Ovary (tissue), 9 donors: ENCODE data around the gene NOD1. TPM values are rescaled to one million over a fixed set of nuclear protein-coding genes. Genes with fewer than 3 reads are reported as not detected.

Source experiments
- DNase-seq, 5 donors: peaks; one replicate each; pipeline ENCODE4 v3.0.0-alpha.2; 2019 to 2020
- H3K27ac ChIP-seq, 2 donors: fragments of 200-600 bp; one replicate each; pipeline versions ENCODE4 v1.5.1 to v1.8.0; 2019 to 2022
- H3K27me3 ChIP-seq: fragments of 200-600 bp; one replicate; pipeline ENCODE4 v1.8.0; 2022
- H3K36me3 ChIP-seq: fragments of 200-600 bp; sonication (generic); one replicate; pipeline ENCODE4 v1.5.1; 2019
- H3K4me1 ChIP-seq: one replicate; pipeline ENCODE4 v1.8.1; 2013; ENCODE audit warnings: mild to moderate bottlenecking, moderate library complexity; ENCODE audit not compliant: insufficient read depth
- H3K4me3 ChIP-seq: fragments of 200-600 bp; sonication (generic); one replicate; pipeline ENCODE4 v1.5.1; 2017
- H3K9me3 ChIP-seq, 2 donors: fragments of 200-600 bp in 1 of 2; sonication (generic) in 1 of 2; one replicate each; pipeline versions ENCODE4 v1.5.1 to v1.8.1; 2013 to 2019; ENCODE audit warnings: mild to moderate bottlenecking in 1 of 2, moderate library complexity in 1 of 2
- CTCF ChIP-seq, 3 donors: fragments of 450-650 bp in 2 of 3; fragments of 200-600 bp in 1 of 3; IDR thresholded peaks; one replicate each; pipeline versions ENCODE4 v1.5.1 to v1.8.0; 2016 to 2022; ENCODE audit warnings: antibody characterized with exemption in 3 of 3, mild to moderate bottlenecking in 1 of 3
- EP300 ChIP-seq: sonication (generic); formaldehyde crosslinking; IDR thresholded peaks from one replicate; pipeline ENCODE4 v1.6.1; 2017; ENCODE audit warnings: antibody characterized with exemption
- POLR2A ChIP-seq: fragments of 450-650 bp; IDR thresholded peaks from one replicate; pipeline ENCODE4 v1.6.1; 2017; ENCODE audit warnings: antibody characterized with exemption, mild to moderate bottlenecking, moderate library complexity
- WGBS, 3 donors: extraction: QIAGEN DNeasy Blood & Tissue Kit in 1 of 3; methylation state at CpG; one replicate each; pipeline versions ENCODE4 v1.1.5 to v1.1.7; 2013 to 2017; 5-methylcytosine and 5-hydroxymethylcytosine counted together
- intact Hi-C, 4 donors: fragments of 100-400 bp; cut with DNase I; formaldehyde crosslinking; loops; one replicate each; pipeline versions ENCODE4 v1.11.0 to v1.15.1; 2022 to 2023
- polyA plus RNA-seq, 2 donors: library from polyadenylated mRNA; stranded (reverse); fragments of 200-250 nt in 1 of 2; fragments of 350-450 nt in 1 of 2; fragmentation: Illumina TruSeq in 1 of 2; extraction: RNeasy Lipid Tissue Mini Kit (QIAGEN cat#74804) in 1 of 2; gene quantifications; one replicate each; pipeline ENCODE4 v1.2.3, GENCODE V29; 2013 to 2014
- total RNA-seq, 7 donors: library from RNA; depleted of rRNA in 2 of 7; stranded (reverse); fragments of >200 nt in 2 of 7; fragmentation: NEBNext Ultra II Directional in 3 of 7; extraction: Animal tissue kit (Norgen Biotek cat#: 25700) in 3 of 7; gene quantifications; one replicate each; pipeline versions ENCODE4 v1.1.0 to v1.2.4, GENCODE V29; 2016 to 2023
- donor health status: DM: no; HTN: no; CAD: no; lungs with moderate emphysema.
- donor health status: DM: no; HTN: no; CAD: no.
- donor health status: Bipolar disorder and iron deficiency.
- donor health status: DM: yes; HTN: yes; CAD: no.
- donor health status: DM: no; HTN: no; CAD: no.
- donor health status: DM: yes; HTN: yes; CAD: no.

The NOD1 gene
- total and polyA plus RNA-seq, 9 donors, result 15.2 to 33.5 (median 20.5) TPM

DNA sequence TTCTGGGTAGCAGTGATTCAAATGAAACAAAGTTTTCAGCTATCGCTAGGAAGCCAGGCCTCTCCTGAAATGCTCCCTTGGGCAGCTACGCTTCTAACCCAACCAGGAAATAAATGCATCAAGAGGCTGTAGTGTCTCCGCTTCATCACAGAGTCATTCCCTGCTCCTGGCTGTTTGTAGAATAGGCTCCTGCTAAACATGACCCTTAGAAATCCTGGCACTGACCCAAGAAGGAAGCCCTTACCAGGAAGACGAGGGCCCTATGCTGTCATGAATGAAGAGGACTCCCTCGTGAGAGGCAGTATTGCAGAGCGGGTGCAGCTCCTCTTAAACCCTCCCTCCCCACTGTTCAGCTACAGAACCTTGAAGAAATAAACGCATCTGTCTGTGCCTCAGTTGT, 48.3 kb downstream of the NOD1 start:
- no peak overlapping the region for H3K4me3 ChIP-seq
- DNase-seq, result no peak
- no peak overlapping the region for H3K27ac ChIP-seq
- peaks cover 3% of the 10 kb centered on the region for H3K4me1 ChIP-seq
- H3K27me3 ChIP-seq, result no peaks in the 10 kb centered on the region
- WGBS, 3 donors, result 81 to 84% (median 82%) methylated on average over 7 of the region's 7 CpGs
- H3K9me3 ChIP-seq, result no peaks in the 10 kb centered on the region
- intact Hi-C loops, result loop anchor here in 1 of 4 donors (10.0 kb wide), 1 partner anchor 155 kb away; no protein-coding TSS in a partner anchor
- no peaks in the 10 kb centered on the region for H3K36me3 ChIP-seq
- TF ChIP-seq EP300 (no peak), CTCF (IDR thresholded peaks at IDR 0.05) (no peak)

GRCh38 chr7:30429156-30429530, 49.4 kb downstream of the NOD1 start:
- intact Hi-C loops, result no loop called here
- H3K4me1 ChIP-seq, result peaks cover 3% of the 10 kb centered on the region
- H3K27me3 ChIP-seq, result no peaks in the 10 kb centered on the region
- WGBS, 3 donors, result 77 to 89% (median 85%) methylated on average over 5 of the region's 5 CpGs
- TF ChIP-seq POLR2A (no peak), CTCF (IDR thresholded peaks at IDR 0.05) (no peak), EP300 (no peak)
- H3K9me3 ChIP-seq, result no peaks in the 10 kb centered on the region
- DNase-seq, result no peak
- no peaks in the 10 kb centered on the region for H3K36me3 ChIP-seq
- H3K4me3 ChIP-seq, result no peak overlapping the region
- H3K27ac ChIP-seq, result no peak overlapping the region

GRCh38 chr7:30428246-30429155, 50.1 kb downstream of the NOD1 start:
- intact Hi-C loops, result no loop called here
- Histone ChIP-seq H3K9me3 (no peaks in the 10 kb centered on the region), H3K27me3 (no peaks in the 10 kb centered on the region), H3K4me3 (no peak overlapping the region), H3K36me3 (no peaks in the 10 kb centered on the region), H3K4me1 (peaks cover 3% of the 10 kb centered on the region), H3K27ac (no peak overlapping the region)
- no peak for DNase-seq
- TF ChIP-seq CTCF (IDR thresholded peaks at IDR 0.05), result no peak
- TF ChIP-seq POLR2A, result no peak
- TF ChIP-seq EP300, result no peak
- WGBS, 3 donors, result 92 to 96% (median 95%) methylated on average over 7 of the region's 7 CpGs

GRCh38 chr7:30427296-30428070, 51.1 kb downstream of the NOD1 start:
- intact Hi-C loops, result no loop called here
- Histone ChIP-seq H3K27me3 (no peaks in the 10 kb centered on the region), H3K27ac (no peak overlapping the region), H3K9me3 (no peaks in the 10 kb centered on the region), H3K4me3 (no peak overlapping the region), H3K4me1 (no peaks in the 10 kb centered on the region), H3K36me3 (no peaks in the 10 kb centered on the region)
- no peak for DNase-seq
- TF ChIP-seq EP300 (no peak), POLR2A (no peak), CTCF (IDR thresholded peaks at IDR 0.05) (no peak)
- WGBS, 3 donors, result 89 to 90% (median 90%) methylated on average over 6 of the region's 6 CpGs
